Astrocyte (in vitro differentiated cells and primary cell): ENCODE measurements around the gene ING1.

Experiments used
- CTCF ChIP-seq: IDR thresholded peaks from 2 replicates; pipeline ENCODE4 v1.5.1; 2011; ENCODE audit warnings: low read depth, mild to moderate bottlenecking, inconsistent platforms, low read length, moderate library complexity; ENCODE audit not compliant: insufficient read depth
- EZH2 ChIP-seq: IDR thresholded peaks from 2 replicates; pipeline ENCODE4 v1.6.1; 2012; ENCODE audit warnings: mild to moderate bottlenecking, low read length, inconsistent platforms; ENCODE audit not compliant: insufficient read depth

GRCh38 chr13:110697842-110698241 is 15.7 kb upstream of the ING1 start:
- TF ChIP-seq EZH2 (no peak), CTCF (no peak)
